GM20000 (cell line): ENCODE data around the gene FBXL13.

Experiments
- DNase-seq: peaks from one replicate; pipeline ENCODE4 v3.0.0; 2012; ENCODE audit warnings: low spot score
- TF ChIP-seq, protein P1 (sequence below): IDR thresholded peaks from 2 replicates; pipeline ENCODE4 v1.5.1; 2012; ENCODE audit warnings: mild to moderate bottlenecking, control low read depth; ENCODE audit errors: extremely low read depth, missing control alignments

Gene FBXL13

DNA sequence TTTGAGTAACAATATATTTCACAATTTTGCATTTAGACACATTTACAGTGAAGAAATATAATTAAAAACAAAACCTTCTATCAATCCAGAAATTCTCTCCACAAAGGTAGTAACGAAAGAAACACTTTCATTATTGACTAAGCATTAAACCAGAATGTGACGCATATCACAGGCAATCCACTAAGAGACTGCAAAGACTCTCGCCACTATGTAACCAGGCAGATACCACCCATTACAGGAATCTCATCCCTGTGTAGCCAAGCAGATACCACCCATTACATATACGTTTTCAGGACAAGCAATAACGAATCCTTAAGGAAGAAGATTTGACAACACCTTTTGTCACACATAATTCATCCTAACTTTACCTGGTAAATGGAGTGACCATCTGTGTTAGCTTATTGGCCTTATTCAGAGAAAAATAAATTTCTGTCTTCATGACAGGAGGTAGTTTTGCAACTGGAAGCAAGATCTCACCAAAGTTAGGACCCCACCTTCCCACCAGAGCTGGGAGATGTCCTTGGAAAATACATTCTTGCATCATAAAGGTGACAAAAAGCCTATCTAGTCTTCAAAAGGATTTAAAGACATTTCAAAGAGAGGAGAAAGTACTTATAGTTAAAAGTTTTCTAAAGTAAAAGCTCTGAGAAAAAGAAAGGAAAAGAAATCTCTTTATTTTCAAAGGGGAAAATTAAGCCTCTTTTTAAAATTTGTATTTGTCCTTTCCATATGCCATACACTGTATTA lies 131.0 kb downstream of the FBXL13 start:
- TF ChIP-seq, protein P1, sequence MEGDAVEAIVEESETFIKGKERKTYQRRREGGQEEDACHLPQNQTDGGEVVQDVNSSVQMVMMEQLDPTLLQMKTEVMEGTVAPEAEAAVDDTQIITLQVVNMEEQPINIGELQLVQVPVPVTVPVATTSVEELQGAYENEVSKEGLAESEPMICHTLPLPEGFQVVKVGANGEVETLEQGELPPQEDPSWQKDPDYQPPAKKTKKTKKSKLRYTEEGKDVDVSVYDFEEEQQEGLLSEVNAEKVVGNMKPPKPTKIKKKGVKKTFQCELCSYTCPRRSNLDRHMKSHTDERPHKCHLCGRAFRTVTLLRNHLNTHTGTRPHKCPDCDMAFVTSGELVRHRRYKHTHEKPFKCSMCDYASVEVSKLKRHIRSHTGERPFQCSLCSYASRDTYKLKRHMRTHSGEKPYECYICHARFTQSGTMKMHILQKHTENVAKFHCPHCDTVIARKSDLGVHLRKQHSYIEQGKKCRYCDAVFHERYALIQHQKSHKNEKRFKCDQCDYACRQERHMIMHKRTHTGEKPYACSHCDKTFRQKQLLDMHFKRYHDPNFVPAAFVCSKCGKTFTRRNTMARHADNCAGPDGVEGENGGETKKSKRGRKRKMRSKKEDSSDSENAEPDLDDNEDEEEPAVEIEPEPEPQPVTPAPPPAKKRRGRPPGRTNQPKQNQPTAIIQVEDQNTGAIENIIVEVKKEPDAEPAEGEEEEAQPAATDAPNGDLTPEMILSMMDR: no peak
- DNase-seq: no peak

DNA sequence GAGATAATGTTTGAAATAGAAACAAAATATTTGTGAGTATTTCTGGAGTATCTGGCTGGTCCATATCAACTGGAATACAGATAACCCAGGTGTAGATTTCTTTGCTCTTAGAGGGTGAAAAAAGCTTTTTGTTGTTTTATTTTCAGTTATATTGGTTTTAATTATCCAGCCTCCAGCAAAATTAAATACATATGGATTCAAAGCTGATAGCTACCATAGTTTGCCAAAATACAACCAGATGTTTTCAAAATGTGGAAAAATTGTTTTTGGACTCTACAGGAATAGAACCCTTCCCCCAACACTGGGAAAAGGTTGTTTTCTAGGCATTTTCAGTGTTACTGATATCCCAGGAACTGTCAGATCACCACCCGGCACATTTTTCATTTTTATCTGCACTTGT lies 131.7 kb downstream of the FBXL13 start:
- TF ChIP-seq, protein P1: no peak
- DNase-seq: no peak

DNA sequence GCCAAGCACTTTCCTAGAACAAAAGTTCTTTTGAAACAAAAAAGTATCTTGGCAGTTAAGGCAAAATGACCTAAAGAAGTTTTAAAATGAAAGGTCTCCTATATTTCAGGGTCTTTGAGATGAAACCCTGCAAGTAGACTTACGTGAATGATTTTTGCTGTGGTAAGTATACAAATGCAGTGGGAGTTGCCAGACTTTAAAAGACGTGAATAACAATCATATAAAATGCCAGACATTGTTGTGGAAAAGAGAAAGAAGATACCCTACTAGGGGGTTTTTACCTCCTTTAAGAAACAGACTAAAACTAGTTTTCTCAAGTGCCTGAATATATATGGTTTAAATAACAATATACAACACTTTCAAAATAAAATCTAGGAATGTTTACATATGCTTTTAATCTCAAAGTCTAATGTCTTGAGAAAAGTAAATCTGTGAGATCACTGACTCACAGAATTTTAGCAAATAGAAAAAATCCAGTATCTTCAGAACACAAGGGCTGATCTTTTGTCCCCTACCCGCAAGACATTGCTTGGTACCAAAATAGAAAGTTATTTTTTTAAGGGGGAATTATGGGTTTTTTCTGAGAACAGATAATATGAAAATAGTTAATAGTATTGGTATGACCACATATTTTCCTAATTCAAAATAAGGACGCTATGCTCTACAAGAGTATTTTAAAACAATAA lies 132.3 kb downstream of the FBXL13 start:
- no peak for DNase-seq
- TF ChIP-seq, protein P1: no peak

DNA sequence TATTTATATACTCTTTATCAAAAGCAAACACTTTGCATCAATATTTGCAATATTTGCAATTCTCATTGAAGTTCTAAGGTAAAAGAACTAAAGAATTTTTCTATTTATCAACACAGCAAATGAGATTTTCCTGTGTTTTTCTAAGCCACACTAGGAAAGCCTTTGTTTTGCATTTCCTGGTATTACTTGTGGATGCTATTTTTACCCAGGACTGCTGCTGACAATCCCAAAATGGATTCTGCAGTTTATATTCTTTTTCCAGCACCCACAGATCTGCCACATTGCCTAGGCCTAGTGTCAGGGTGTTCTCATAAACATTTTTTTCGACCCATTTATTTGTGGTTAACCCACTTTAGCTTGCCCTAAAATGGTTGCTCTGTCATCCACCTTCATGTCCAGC lies 135.9 kb downstream of the FBXL13 start:
- DNase-seq: no peak
- TF ChIP-seq, protein P1: no peak

DNA sequence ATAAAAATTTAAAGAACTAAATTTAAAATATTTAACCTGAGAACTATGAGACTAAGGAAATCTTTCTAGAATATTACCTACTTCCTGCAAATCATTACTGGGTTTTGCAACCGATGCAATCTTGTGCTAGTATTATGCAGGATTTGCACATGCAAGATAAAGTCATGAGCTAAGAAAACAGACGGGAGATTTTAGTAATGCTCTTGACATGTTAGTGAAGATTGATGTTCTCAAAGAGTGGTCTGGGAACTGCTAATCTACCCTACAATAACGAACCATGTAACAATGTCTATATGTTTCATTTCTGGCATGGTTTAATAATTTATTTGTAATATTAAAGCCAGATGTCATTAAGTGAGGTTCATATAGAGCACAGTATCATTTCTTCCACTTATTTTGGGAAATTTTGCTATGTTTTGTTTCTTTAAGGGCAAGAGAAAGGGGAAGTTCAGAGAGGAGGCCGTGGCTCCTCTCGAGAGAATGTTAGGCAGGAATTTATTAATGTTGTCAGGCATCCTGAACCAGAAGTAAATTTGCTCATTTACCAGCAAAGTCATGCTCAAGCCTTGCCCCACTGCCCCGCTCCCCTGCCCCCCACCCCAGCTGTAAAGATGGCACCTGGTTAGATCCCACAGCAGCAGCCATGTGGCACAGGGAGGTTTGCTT lies 139.0 kb downstream of the FBXL13 start:
- DNase-seq: no peak
- TF ChIP-seq, protein P1: no peak

DNA sequence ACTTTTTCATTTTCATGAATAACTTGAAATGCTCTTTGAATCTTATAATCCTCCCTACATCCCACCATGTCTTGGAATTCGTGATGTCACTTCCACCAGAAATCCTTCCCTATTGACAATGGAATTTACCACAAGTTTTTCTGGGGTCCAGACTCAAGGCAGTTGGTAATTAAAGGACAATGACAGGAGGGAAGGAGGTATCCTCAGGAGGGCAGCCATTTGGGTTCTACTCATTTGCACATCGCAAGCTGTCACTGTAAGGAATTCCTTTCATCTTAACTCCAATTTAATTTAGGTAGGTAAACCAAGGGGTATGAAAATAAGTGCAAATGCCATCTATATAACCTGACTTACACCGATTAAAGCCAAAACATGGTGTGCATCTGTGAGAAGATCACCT lies 139.9 kb downstream of the FBXL13 start:
- no peak for DNase-seq
- TF ChIP-seq, protein P1: no peak

DNA sequence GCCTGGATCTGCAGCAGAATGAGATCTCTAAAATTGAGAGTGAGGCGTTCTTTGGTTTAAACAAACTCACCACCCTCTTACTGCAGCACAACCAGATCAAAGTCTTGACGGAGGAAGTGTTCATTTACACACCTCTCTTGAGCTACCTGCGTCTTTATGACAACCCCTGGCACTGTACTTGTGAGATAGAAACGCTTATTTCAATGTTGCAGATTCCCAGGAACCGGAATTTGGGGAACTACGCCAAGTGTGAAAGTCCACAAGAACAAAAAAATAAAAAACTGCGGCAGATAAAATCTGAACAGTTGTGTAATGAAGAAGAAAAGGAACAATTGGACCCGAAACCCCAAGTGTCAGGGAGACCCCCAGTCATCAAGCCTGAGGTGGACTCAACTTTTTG lies 140.4 kb downstream of the FBXL13 start:
- no peak for DNase-seq
- TF ChIP-seq, protein P1: no peak
